ENCODE measurements around the gene ARSD.

DNA sequence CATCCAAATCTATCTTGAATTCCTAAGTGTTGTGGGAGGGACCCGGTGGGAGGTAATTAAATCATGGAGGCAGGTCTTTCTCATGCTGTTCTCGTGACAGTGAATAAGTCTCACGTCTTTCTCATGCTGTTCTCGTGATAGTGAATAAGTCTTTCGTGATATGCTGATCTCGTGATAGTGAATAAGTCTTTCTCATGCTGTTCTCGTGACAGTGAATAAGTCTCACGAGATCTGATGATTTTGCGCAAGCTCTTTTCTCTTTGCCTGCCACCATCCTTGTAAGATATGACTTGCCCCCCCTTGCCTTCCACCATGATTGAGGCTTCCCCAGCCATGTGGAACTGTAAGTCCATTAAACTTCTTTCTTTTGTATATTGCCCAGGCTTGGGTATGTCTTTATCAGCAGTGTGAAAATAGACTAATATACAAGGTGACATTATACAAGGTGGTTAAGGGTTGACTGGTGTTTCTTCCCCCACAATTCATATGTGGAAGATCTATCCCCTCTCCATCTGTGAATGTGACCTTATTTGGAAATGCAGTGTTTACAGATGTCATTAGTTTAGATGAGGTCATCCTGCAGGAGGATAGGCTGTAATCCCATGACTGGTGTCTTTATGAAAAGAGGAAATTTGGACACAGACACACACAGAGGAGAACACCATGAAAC is 27.6 kb downstream of the ARSD start:
- TF ChIP-seq CTCF (IDR thresholded peaks at IDR 0.05; ENCODE audit: borderline replicate concordance, extremely low read depth, low read length, poor library complexity, severe bottlenecking), result no peak
- TF ChIP-seq EZH2 (IDR thresholded peaks at IDR 0.05; ENCODE audit: borderline replicate concordance, low read depth, low read length, severe bottlenecking), result no peak

Data from DND-41 (cell line).